Erythroblast (primary cell): ENCODE data around the gene UGGT1.
A peak's percentile ranks its signal among the peaks of the same experiment; 100 is the strongest.

ENCODE experiments used
- DNase-seq, 2 experiments: peaks; one replicate each; lab custom pipeline; 2025; lab: John Stamatoyannopoulos, UW
- GATA1 ChIP-seq: IDR thresholded peaks from 2 replicates; pipeline ENCODE4 v1.6.1; 2011; ENCODE audit warnings: low read depth, mild to moderate bottlenecking, control low read depth, low read length, moderate library complexity
- POLR2A ChIP-seq: IDR thresholded peaks from 2 replicates; pipeline ENCODE4 v1.6.1; 2011; ENCODE audit warnings: mild to moderate bottlenecking, low read length

UGGT1 gene

GRCh38 chr2:128091726-128092080, 703 bp downstream of the UGGT1 start:
- no peak for TF ChIP-seq POLR2A
- no peak for TF ChIP-seq GATA1
- peak; percentile 78 to 82 for DNase-seq

DNA sequence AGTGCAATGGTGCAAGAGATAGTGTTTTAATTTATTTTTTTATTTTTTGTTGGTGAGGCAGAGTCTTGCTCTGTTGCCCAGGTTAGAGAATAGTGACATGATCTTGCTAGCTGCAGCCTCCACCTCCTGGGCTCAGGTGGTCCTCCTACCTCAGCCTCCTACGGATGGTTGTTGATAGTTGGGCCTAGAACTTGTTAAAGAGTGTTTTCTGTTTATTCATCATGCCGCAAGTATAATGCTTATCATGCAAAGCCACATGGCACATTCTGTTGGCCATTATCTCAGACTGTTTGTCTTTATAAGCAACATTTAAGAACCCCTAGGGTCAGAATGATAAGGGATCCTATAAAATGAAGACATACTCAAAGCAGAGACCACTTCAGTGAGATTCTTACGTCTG, 1.7 kb downstream of the UGGT1 start:
- peak; percentile 89 to 97 for DNase-seq
- TF ChIP-seq POLR2A, result no peak

GRCh38 chr2:128093762-128094161, 2.8 kb downstream of the UGGT1 start:
- peak; percentile 60 for DNase-seq
- TF ChIP-seq GATA1 (no peak), POLR2A (no peak)

GRCh38 chr2:128095201-128095600, 4.2 kb downstream of the UGGT1 start:
- no peak for DNase-seq
- no peak for TF ChIP-seq POLR2A
- no peak for TF ChIP-seq GATA1

DNA sequence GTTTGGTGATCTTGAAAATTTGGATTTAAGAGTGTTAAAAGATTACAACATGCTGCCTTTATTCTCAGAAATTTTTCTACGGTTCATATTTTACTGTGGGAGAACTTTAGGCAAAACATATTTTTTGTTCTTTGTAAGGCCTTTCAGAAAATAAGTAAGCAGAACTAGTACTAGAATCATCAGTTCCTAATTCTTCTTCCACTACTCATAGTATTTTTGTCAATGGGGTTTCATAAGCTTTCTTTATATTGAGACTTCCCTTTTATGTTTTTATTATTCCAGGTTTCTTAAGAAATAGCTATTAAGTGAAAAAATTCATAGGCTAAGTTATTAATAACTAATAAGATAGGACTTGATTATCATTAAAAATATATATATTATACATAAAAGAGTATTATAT, 12.4 kb downstream of the UGGT1 start:
- TF ChIP-seq POLR2A (no peak), GATA1 (no peak)
- no peak for DNase-seq

GRCh38 chr2:128105072-128105471, 14.1 kb downstream of the UGGT1 start:
- no peak for DNase-seq
- no peak for TF ChIP-seq GATA1
- no peak for TF ChIP-seq POLR2A

DNA sequence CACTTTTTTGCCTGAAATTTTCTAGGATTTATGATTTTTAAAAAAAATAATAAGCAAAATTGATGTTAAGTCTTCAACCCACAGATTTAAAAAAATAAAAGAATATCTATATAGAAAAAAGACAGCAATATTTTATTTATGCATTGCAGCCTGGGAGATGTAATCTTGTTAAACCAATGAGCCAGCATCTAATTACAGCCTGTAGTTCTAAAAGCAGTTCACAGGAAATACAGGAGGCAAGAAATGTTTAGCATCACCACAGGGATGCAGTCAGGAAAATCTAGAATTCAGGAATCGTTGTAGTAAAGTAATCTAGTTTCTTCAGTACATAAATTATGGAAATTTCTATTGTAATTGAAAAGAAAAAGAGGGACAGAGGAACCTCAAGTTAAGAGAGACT, 17.2 kb downstream of the UGGT1 start:
- no peak for TF ChIP-seq POLR2A
- TF ChIP-seq GATA1, result no peak
- no peak for DNase-seq

DNA sequence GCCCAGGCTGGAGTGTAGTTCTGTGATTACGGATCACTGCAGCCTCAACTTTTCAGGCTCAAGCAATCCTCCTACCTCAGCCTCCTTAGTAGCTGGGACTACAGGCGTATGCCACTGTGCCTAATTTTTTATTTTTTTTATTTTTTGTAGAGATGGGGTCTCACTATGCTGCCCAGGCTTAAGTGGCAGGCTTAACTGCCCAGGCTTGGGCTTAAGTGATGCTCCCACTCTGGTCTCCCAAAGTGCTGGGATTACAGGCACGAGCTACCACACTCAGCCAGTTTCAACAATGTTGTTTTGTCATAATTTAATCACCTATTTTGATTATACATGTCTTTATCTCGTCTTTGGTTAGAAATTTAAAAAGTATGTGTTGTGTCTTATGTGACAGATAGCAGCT, 18.2 kb downstream of the UGGT1 start:
- no peak for DNase-seq
- no peak for TF ChIP-seq GATA1
- TF ChIP-seq POLR2A, result no peak

DNA sequence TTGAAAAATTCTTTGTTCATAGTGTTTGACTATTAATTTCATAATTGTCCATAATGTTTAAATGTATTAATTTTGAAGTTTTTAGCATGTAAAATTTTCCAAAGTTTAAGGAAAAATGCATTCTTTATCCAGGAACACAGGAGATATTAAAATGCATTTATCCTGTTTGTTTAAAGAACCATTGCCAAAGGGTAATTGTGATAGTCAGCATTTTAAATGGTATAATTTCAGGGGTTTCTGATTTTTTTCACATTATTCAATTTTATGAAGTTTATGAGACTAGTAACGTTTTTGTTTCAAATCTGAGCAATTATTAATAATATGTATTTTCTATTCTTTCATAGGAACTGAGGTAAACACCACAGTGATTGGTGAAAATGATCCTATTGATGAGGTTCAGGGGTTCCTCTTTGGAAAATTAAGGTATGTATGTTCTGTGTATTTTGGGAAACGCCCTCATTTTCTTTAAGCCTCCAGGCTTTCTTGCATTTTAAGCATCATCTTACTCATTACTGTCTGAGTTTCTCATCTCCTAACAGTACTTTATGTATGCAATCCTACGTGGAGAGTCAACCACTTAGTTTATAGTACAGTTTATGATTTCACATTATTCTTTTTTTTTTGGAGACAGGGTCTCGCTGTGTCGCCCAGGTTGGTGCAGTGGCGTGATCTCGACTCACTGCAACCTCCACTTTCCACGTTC, 25.1 kb downstream of the UGGT1 start:
- DNase-seq, result no peak
- TF ChIP-seq POLR2A (no peak), GATA1 (no peak)

- no peak for TF ChIP-seq POLR2A
- TF ChIP-seq GATA1, result no peak
- no peak for DNase-seq
Measured at GRCh38 chr2:128134573-128134972, 43.6 kb downstream of the UGGT1 start.

- DNase-seq, result no peak
- TF ChIP-seq GATA1 (no peak), POLR2A (no peak)
Measured at GRCh38 chr2:128137094-128137616, 46.2 kb downstream of the UGGT1 start.

DNA sequence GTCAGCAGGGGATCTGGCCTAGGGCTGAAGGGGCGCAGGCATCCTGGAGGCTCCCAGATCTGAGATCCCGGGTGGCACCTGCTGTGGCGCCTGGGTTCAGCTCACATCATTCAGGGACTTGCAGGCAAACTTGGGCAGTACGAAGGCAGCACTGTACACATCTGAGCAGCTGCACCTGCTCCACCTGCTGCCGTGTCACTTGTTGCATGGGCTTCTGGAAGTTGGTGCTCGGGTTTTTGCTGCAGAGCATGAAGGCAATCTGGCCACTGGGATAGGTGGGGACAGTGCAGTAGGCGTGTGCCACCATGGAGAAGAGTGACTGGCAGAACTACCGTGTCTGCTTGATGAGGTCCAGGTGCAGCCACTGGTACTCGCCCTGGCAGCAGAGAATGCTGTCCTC, 48.6 kb downstream of the UGGT1 start:
- TF ChIP-seq GATA1 (no peak), POLR2A (no peak)
- DNase-seq, result no peak

- TF ChIP-seq GATA1, result no peak
- no peak for TF ChIP-seq POLR2A
- DNase-seq, result no peak
Measured at GRCh38 chr2:128145651-128146050, 54.7 kb downstream of the UGGT1 start.

- DNase-seq, result no peak
- TF ChIP-seq POLR2A, result no peak
- no peak for TF ChIP-seq GATA1
Measured at GRCh38 chr2:128153786-128154185, 62.8 kb downstream of the UGGT1 start.

GRCh38 chr2:128154225-128154624, 63.2 kb downstream of the UGGT1 start:
- TF ChIP-seq GATA1 (no peak), POLR2A (no peak)
- DNase-seq, result no peak
